LNCaP clone FGC (cell line): ENCODE measurements around the gene ANKRD6.

Experiments
- DNase-seq: peaks from one replicate; pipeline ENCODE4 v3.0.0-alpha.2; 2011; ENCODE audit warnings: low read depth
- H3K4me3 ChIP-seq: 2 replicates; pipeline ENCODE4 v1.5.1; 2011; ENCODE audit warnings: mild to moderate bottlenecking, low read depth, low read length, control low read depth
- TF ChIP-seq, protein P1 (sequence below): IDR thresholded peaks from 2 replicates; pipeline ENCODE4 v1.5.1; 2012; ENCODE audit warnings: mild to moderate bottlenecking; ENCODE audit not compliant: control insufficient read depth, insufficient read depth; ENCODE audit errors: extremely low read depth

ANKRD6 gene

DNA sequence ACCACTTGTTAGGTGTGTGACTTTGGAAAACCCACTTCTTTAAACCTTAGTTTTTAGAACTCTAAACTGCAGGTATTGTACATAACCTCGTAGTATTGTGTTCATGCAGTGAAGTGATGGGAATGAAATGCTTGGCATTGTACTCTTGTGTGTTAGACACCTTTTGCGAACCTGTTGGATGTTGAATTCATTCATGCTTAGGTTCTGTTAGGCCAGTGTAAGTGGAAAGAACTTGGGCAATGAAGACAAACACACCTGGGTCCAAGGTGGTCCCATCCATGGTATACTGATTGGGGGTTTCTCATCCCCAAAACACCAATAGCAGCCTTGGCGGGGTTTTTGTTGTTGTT is 1.2 kb downstream of the ANKRD6 start:
- H3K4me3 ChIP-seq, result no peak overlapping the region
- TF ChIP-seq, protein P1, sequence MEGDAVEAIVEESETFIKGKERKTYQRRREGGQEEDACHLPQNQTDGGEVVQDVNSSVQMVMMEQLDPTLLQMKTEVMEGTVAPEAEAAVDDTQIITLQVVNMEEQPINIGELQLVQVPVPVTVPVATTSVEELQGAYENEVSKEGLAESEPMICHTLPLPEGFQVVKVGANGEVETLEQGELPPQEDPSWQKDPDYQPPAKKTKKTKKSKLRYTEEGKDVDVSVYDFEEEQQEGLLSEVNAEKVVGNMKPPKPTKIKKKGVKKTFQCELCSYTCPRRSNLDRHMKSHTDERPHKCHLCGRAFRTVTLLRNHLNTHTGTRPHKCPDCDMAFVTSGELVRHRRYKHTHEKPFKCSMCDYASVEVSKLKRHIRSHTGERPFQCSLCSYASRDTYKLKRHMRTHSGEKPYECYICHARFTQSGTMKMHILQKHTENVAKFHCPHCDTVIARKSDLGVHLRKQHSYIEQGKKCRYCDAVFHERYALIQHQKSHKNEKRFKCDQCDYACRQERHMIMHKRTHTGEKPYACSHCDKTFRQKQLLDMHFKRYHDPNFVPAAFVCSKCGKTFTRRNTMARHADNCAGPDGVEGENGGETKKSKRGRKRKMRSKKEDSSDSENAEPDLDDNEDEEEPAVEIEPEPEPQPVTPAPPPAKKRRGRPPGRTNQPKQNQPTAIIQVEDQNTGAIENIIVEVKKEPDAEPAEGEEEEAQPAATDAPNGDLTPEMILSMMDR, result no peak
- DNase-seq, result no peak

DNA sequence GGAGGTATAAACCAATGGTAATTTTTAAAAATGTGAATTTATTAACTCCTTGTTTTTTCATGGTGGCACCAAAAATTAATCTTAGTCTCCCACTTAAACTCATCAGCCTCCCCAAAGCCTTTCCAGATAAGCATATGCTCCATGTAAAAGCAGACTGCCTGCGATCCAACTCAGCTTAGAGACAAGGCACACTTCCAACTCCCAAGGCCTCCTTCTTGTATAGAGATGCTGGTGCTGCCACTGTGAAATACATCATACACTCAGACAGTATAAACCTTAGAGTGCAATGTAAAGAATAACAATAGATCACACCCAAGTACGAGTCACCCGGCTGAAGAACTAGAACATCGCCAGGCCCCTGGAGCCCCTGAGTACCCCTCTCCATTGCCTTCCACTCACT is 2.0 kb downstream of the ANKRD6 start:
- DNase-seq, result no peak
- no peak overlapping the region for H3K4me3 ChIP-seq
- TF ChIP-seq, protein P1, result no peak

DNA sequence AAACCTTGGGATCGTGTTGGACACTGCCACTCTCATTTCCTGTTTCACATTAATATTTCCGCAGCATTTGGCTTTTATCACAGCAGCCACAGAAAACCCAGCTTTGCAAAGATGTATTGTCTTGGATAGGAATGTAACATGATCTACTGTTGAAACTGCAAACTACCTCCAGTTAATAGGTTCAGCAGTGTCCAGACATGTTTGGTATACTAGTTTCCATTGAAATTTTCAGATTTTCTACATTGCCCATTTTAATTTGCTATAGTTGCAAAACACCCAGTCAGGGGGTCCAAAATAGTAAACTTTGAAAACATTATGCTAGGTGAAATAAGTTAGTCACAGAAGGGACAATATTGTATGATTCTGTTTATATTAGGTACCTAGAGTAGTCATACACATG is 3.3 kb downstream of the ANKRD6 start:
- TF ChIP-seq, protein P1, result no peak
- no peak for DNase-seq
- no peak overlapping the region for H3K4me3 ChIP-seq

DNA sequence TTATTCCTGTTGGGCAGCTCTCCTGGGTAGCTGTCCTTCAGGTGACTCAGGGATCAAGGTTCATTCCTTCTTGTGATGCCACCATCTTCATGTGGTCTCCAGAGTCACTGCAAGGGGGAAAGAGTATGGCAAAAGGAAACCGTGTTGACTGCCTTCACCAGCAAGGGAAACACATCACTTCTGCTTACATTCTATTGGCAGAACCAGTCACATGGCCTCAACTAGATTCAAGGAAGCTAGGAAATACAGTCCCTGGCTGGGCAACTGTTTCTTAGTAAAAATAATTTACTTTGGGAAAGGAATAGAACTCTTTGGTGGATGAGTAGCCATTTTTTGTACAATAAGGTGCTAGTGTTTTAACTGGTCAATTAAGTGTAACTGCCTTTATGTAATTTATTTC is 5.3 kb downstream of the ANKRD6 start:
- no peak for DNase-seq
- H3K4me3 ChIP-seq, result no peak overlapping the region
- TF ChIP-seq, protein P1, result no peak

DNA sequence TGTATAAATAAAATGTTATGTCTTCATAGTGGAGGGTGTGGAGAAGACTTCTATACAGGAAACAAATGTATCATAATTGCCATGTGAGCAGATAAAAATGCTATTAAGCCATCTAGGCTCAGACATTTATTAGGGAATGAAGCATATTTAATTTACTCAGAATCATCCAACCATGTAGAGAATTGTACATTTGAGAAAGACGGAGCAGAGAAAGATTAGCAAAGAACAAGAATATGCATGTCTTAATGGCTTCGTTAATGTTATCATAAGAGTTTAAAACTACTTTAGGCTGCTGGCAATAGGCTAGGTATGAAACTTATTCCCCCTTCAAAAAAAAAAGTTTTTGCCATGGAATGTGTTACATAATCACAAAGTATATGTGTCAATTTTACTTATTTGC is 6.1 kb downstream of the ANKRD6 start:
- TF ChIP-seq, protein P1, result no peak
- DNase-seq, result no peak
- H3K4me3 ChIP-seq, result no peak overlapping the region

DNA sequence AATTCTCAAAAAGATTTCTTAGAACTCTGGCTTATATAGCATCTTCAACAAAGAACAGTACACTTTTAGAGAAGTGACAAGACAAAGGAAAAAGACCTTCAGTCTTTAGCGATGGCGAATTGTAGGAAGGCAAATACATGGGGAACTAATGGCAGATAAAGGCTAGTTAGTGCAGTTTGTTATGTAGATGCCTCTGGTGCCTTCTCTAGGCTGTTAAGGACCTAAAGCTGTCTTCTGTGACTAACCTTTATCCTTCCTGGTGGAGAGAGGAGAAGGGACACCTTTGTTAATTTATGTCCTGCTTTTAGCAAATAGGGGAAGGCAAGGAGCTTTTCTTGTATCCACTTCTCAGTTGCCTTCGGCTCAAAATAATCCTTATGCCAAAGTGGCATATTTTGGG is 7.2 kb downstream of the ANKRD6 start:
- no peak for DNase-seq
- TF ChIP-seq, protein P1, result no peak
- no peak overlapping the region for H3K4me3 ChIP-seq

DNA sequence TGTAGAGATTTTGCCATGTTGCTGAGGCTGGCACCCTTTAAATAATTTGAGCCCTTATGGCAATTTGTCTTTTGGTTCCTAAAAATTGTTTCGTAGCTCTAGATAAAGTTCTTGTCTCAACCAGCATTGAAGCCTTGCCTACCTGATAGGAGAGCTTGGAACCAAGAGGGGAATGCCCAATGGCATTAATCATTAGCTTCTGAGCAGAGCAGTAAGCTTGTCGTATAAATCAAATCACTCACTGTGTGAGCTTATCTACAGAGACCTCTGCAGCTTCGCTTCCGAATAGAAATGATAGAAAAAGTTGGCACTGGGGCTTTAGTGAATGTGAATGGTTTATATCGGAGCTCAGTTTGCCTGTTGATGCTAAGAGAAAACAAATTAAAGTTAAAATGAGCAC is 10.7 kb downstream of the ANKRD6 start:
- no peak overlapping the region for H3K4me3 ChIP-seq
- TF ChIP-seq, protein P1, result no peak
- no peak for DNase-seq
